Activated CD8-positive, alpha-beta memory T cell treated with anti-CD3 and anti-CD28 coated beads, Interleukin-2, amount 50 U/mL, for 1 hour (primary cell): ENCODE data around the gene SMYD4.

Source experiments
- DNase-seq: peaks from one replicate; pipeline ENCODE4 v3.0.0-alpha.2; 2020; ENCODE audit errors: extremely low read depth

Gene SMYD4

DNA sequence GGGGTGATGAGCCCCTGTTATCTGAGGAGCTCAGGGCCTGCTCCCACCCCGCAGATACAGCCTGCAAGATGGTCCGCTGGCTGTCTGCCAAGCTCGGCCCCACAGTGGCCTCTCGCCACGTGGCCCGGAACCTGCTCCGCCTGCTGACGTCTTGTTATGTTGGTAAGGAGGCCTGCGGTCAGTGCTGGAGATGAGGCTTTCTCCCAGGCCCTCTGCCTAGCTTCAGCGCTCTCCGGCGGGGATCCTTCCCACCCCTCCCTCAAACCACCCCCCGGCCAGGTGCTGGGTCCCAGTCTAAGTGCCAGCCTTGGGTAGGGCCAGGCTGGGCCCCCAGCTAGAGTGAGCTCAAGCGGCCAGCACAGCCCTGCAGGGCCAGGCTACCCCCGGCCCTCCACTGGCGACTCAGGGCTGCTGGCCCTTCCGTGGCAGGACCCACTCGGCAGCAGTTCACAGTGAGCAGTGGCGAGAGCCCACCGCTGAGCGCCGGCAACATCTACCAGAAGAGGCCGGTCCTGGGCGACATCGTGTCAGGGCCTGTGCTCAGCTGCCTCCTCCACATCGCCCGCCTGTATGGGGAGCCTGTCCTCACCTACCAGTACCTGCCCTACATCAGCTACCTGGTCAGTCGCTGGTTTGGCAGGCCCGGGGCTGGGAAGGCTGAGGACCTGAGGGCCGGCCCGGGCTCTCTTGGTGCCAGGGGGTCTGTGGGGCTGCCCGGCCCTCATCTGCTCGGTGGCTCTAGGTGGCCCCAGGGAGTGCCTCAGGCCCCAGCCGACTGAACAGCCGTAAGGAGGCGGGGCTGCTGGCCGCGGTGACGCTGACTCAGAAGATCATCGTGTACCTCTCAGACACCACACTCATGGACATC lies 99.1 kb downstream of the SMYD4 start:
- DNase-seq: no peak

DNA sequence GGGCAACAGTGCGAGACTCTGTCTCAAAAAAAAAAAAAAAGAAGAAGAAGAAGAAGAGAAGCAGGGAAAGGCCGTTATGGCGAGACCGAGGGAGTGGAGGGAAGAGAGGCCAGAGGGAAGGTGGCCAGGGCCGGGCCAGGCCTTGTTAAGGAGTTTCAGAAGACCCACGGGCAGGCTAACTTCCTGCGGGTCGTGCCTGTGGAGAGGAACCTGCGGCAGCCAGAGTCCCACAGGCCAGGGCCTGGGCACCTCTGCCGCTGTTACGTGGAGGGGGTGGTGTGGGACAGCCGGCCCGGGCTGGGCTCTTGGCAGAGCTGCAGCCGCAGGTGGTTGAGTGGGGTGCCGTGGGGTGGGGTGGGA lies 99.8 kb downstream of the SMYD4 start:
- no peak for DNase-seq
